ENCODE measurements around the gene TMEM178B.

GRCh38 chr7:141501451-141501850, 427.6 kb downstream of the TMEM178B start:
- TF ChIP-seq CTCF (IDR thresholded peaks at IDR 0.05; ENCODE audit: insufficient read depth, low read length): no peak
- no peak for TF ChIP-seq POLR2AphosphoS5 (IDR thresholded peaks at IDR 0.05; ENCODE audit: low read depth)
- TF ChIP-seq REST (IDR thresholded peaks at IDR 0.05; ENCODE audit: insufficient replicate concordance, low read depth): no peak
- no peak for TF ChIP-seq GABPA (IDR thresholded peaks at IDR 0.05; ENCODE audit: low read depth)
